ENCODE results near the gene TMX2. TPM values are rescaled to one million over a fixed set of nuclear protein-coding genes. Genes with fewer than 3 reads are reported as not detected.

TMX2 gene
- total and polyA plus RNA-seq, 12 donors = 45.4 to 105 (median 69.0) TPM

- WGBS, 2 donors = 1 to 3% methylated on average over 9 of the region's 9 CpGs
- DNase-seq = no peak
- peaks cover 0 to 4% (median 0%) of the 10 kb centered on the region in 9 donors for H3K36me3 ChIP-seq
- peak overlapping the region; percentile 4 to 84 (median 70) for H3K4me3 ChIP-seq
- no peaks in the 10 kb centered on the region for H3K27me3 ChIP-seq
- no peak for TF ChIP-seq CTCF (IDR thresholded peaks at IDR 0.05)
- peak in 4 of 8 donors; percentile 48 to 67 (median 61) for ATAC-seq
- intact Hi-C loops (cut with DNase I) = loop anchor here in 8 of 10 donors (1.0 to 5.0 kb wide), 8 partner anchors 13 to 40 kb away; no protein-coding TSS in a partner anchor
- H3K27ac ChIP-seq = peak overlapping the region; percentile 59 to 98 (median 94)
- H3K9me3 ChIP-seq = no peaks in the 10 kb centered on the region
- peaks cover 10 to 42% (median 35%) of the 10 kb centered on the region in 9 donors for H3K4me1 ChIP-seq
Measured at GRCh38 chr11:57762235-57762861, 50.0 kb downstream of the TMX2 start.

- Histone ChIP-seq H3K9me3 (no peaks in the 10 kb centered on the region), H3K27ac (peak overlapping the region in 9 of 10 donors; percentile 59 to 98 (median 94)), H3K36me3 (peaks cover 0 to 5% (median 0%) of the 10 kb centered on the region in 9 donors), H3K27me3 (no peaks in the 10 kb centered on the region), H3K4me1 (peaks cover 10 to 54% (median 44%) of the 10 kb centered on the region in 9 donors), H3K4me3 (peak overlapping the region; percentile 4 to 84 (median 70))
- no peak for DNase-seq
- 3% methylated on average over 1 of the region's 1 CpG for WGBS, 2 donors
- ATAC-seq = peak in 6 of 8 donors; percentile 25 to 52 (median 40)
- TF ChIP-seq CTCF (IDR thresholded peaks at IDR 0.05) = peak in 8 of 9 donors; percentile 14 to 57 (median 33)
- intact Hi-C loops (cut with DNase I) = loop anchor here in 8 of 10 donors (2.0 to 5.0 kb wide), 6 partner anchors 13 to 39 kb away; no protein-coding TSS in a partner anchor
Measured at GRCh38 chr11:57763568-57763967, 51.2 kb downstream of the TMX2 start.

DNA sequence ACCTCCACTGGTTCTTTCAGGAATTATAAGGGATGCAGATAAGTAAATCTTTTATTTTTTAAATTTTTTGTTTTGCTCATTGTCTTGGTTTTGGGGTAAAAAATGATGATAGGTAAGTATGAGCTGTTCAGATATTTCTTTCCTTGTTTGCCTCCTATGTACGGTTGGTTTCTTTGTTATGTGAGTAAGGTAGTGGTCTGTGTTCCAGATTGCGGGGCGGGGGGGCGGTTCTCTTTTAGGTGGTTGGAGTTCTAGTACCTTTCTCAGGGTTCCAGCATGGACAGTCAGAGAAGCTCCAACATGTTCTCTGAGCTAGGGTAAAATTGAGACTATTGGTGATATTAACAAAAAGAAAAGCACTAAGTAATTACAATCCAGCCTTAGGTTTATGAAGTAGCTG is 51.6 kb downstream of the TMX2 start:
- Histone ChIP-seq H3K27ac (peak overlapping the region in 9 of 10 donors; percentile 13 to 98 (median 94)), H3K4me3 (peak overlapping the region; percentile 4 to 84 (median 70)), H3K27me3 (no peaks in the 10 kb centered on the region), H3K9me3 (no peaks in the 10 kb centered on the region), H3K36me3 (peaks cover 0 to 5% (median 0%) of the 10 kb centered on the region in 9 donors), H3K4me1 (peaks cover 12 to 59% (median 49%) of the 10 kb centered on the region in 9 donors)
- DNase-seq (no peak), ATAC-seq (no peak)
- no peak for TF ChIP-seq CTCF (IDR thresholded peaks at IDR 0.05)
- WGBS, 2 donors = 16 to 19% methylated on average over 4 of the region's 4 CpGs
- intact Hi-C loops (cut with DNase I) = loop anchor here in 5 of 10 donors (5.0 kb wide), 2 partner anchors 33 to 38 kb away; no protein-coding TSS in a partner anchor

DNA sequence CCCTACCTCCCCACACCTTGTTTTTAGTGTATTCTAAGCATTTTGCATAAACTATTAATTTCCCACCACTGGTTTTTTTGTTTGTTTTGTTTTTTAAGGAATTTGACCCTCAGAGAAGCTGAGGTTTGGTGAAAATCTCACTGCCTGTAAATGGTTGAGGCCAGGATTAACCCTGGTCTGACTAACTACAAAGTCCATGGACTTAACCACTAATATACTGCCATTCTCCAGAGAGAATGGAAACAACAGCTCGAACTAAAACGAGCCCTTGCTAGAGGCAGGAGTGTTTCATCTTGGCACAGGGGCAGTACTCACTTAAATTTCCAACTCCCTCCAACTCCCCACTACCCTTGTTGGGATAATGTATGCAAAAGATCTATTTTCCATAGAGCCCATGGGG is 52.2 kb downstream of the TMX2 start:
- Histone ChIP-seq H3K36me3 (peaks cover 0 to 5% (median 0%) of the 10 kb centered on the region in 9 donors), H3K4me3 (peak overlapping the region in 9 of 10 donors; percentile 61 to 84 (median 70)), H3K27me3 (no peaks in the 10 kb centered on the region), H3K27ac (peak overlapping the region in 9 of 10 donors; percentile 13 to 98 (median 94)), H3K4me1 (peaks cover 14 to 64% (median 53%) of the 10 kb centered on the region in 9 donors), H3K9me3 (no peaks in the 10 kb centered on the region)
- ATAC-seq = no peak
- TF ChIP-seq CTCF (IDR thresholded peaks at IDR 0.05) = no peak
- 3 to 9% methylated on average over 2 of the region's 2 CpGs for whole genome bisulfite sequencing, 2 donors
- intact Hi-C loops (cut with DNase I) = loop anchor here in 5 of 10 donors (5.0 kb wide), 2 partner anchors 33 to 38 kb away; no protein-coding TSS in a partner anchor
- DNase-seq = no peak

Measured in heart right ventricle (tissue), 16 donors.